Neural cell (in vitro differentiated cells): ENCODE data around the gene GXYLT2. TPM values are rescaled to one million over a fixed set of nuclear protein-coding genes. Genes with fewer than 3 reads are reported as not detected.

Experiments
- H2AFZ ChIP-seq: fragments of 200-600, 300-800 bp; sonication (generic), shearing (Covaris generic); 2 replicates; pipeline ENCODE4 v1.6.0; 2014; ENCODE audit warnings: low read depth, mild to moderate bottlenecking, antibody characterized with exemption, low read length, moderate library complexity
- H3F3A ChIP-seq: fragments of 200-600 bp; shearing (Covaris generic); 2 replicates; pipeline ENCODE4 v1.6.1; 2016; ENCODE audit warnings: mild to moderate bottlenecking, moderate library complexity, mixed read lengths, antibody characterized with exemption, low read length; ENCODE audit not compliant: insufficient read depth, poor library complexity, severe bottlenecking
- H3K27ac ChIP-seq: fragments of 200-600, 300-800 bp; sonication (generic), shearing (Covaris generic); 2 replicates; pipeline ENCODE4 v1.5.1; 2014; ENCODE audit warnings: mild to moderate bottlenecking, low read length, moderate library complexity
- H3K27me3 ChIP-seq: fragments of 300-800, 200-600 bp; sonication (generic), shearing (Covaris generic); 2 replicates; pipeline ENCODE4 v1.6.0; 2014; ENCODE audit warnings: mild to moderate bottlenecking, low read depth, low read length, moderate library complexity; ENCODE audit not compliant: insufficient read depth
- H3K36me3 ChIP-seq: fragments of 300-800, 200-600 bp; sonication (generic), shearing (Covaris generic); 2 replicates; pipeline ENCODE4 v1.5.1; 2014; ENCODE audit warnings: mild to moderate bottlenecking, antibody characterized with exemption, low read length, moderate library complexity; ENCODE audit not compliant: insufficient read depth
- H3K4me2 ChIP-seq: fragments of 300-800, 200-600 bp; sonication (generic), shearing (Covaris generic); 2 replicates; pipeline ENCODE4 v1.6.0; 2014; ENCODE audit warnings: mild to moderate bottlenecking, low read length
- H3K4me3 ChIP-seq: fragments of 300-800, 200-600 bp; sonication (generic), shearing (Covaris generic); 2 replicates; pipeline ENCODE4 v1.5.1; 2014; ENCODE audit warnings: mild to moderate bottlenecking, low read length, moderate library complexity
- H3K79me2 ChIP-seq: fragments of 200-600 bp; shearing (Covaris generic); replicated peaks from 2 replicates; pipeline ENCODE4 v1.6.0; 2014; ENCODE audit warnings: mild to moderate bottlenecking, low read length, moderate library complexity; ENCODE audit not compliant: insufficient read depth
- H3K9ac ChIP-seq: fragments of 300-800, 200-600 bp; sonication (generic), shearing (Covaris generic); 2 replicates; pipeline ENCODE4 v1.6.1; 2016; ENCODE audit warnings: mild to moderate bottlenecking, low read length, mixed read lengths
- H3K9me2 ChIP-seq: fragments of 200-600 bp; shearing (Covaris generic); 2 replicates; pipeline ENCODE4 v1.6.1; 2016; ENCODE audit warnings: mild to moderate bottlenecking, low read length, mixed read lengths; ENCODE audit not compliant: insufficient read depth
- H3K9me3 ChIP-seq: fragments of 200-600, 300-800 bp; sonication (generic), shearing (Covaris generic); 2 replicates; pipeline ENCODE4 v1.6.1; 2016; ENCODE audit warnings: mild to moderate bottlenecking, mixed run types, low read length, moderate library complexity, mixed read lengths
- H4K20me1 ChIP-seq: fragments of 200-600 bp; shearing (Covaris generic); 2 replicates; pipeline ENCODE4 v1.6.1; 2016; ENCODE audit warnings: mild to moderate bottlenecking, mixed run types; ENCODE audit not compliant: insufficient read depth
- CTCF ChIP-seq: fragments of 450-650 bp; IDR thresholded peaks from 2 replicates; pipeline ENCODE4 v1.5.1; 2014; ENCODE audit warnings: antibody characterized with exemption, mild to moderate bottlenecking, moderate library complexity; ENCODE audit not compliant: poor library complexity, severe bottlenecking
- EP300 ChIP-seq: fragments of 450-650 bp; conservative IDR thresholded peaks from 2 replicates; pipeline ENCODE4 v1.6.1; 2014; ENCODE audit warnings: antibody characterized with exemption, mild to moderate bottlenecking, moderate library complexity; ENCODE audit not compliant: poor library complexity, severe bottlenecking
- EZH2 ChIP-seq: fragments of 200-600, 300-800 bp; shearing (Covaris generic), sonication (generic); IDR thresholded peaks from 2 replicates; pipeline ENCODE4 v1.6.1; 2014; ENCODE audit warnings: antibody characterized with exemption, low read length, borderline replicate concordance, mild to moderate bottlenecking; ENCODE audit not compliant: insufficient read depth, poor library complexity, severe bottlenecking
- MXI1 ChIP-seq: fragments of 450-650 bp; conservative IDR thresholded peaks from 2 replicates; pipeline ENCODE4 v1.6.1; 2014; ENCODE audit warnings: antibody characterized with exemption, mild to moderate bottlenecking; ENCODE audit not compliant: poor library complexity, severe bottlenecking
- POLR2AphosphoS5 ChIP-seq: IDR thresholded peaks from 2 replicates; pipeline ENCODE4 v1.6.1; 2012
- RAD21 ChIP-seq: fragments of 450-650 bp; conservative IDR thresholded peaks from 2 replicates; pipeline ENCODE4 v1.6.1; 2014; ENCODE audit warnings: antibody characterized with exemption, mild to moderate bottlenecking, moderate library complexity
- SMC3 ChIP-seq: fragments of 450-650 bp; conservative IDR thresholded peaks from 2 replicates; pipeline ENCODE4 v1.6.1; 2014; ENCODE audit warnings: antibody characterized with exemption, mild to moderate bottlenecking, moderate library complexity; ENCODE audit not compliant: poor library complexity
- TAF1 ChIP-seq: IDR thresholded peaks from 2 replicates; pipeline ENCODE4 v1.6.1; 2012; ENCODE audit warnings: low read depth
- polyA plus RNA-seq: library from polyadenylated mRNA; depleted of rRNA; stranded (reverse); fragments of >200 nt; gene quantifications from 2 replicates; pipeline ENCODE4 v1.2.3, GENCODE V29; 2014
- TF ChIP-seq, protein P1 (sequence below): IDR thresholded peaks from 2 replicates; pipeline ENCODE4 v1.6.1; 2012; ENCODE audit warnings: borderline replicate concordance

Gene GXYLT2
- polyA plus RNA-seq, 1 donor from 2014 or later: 0.48 TPM

DNA sequence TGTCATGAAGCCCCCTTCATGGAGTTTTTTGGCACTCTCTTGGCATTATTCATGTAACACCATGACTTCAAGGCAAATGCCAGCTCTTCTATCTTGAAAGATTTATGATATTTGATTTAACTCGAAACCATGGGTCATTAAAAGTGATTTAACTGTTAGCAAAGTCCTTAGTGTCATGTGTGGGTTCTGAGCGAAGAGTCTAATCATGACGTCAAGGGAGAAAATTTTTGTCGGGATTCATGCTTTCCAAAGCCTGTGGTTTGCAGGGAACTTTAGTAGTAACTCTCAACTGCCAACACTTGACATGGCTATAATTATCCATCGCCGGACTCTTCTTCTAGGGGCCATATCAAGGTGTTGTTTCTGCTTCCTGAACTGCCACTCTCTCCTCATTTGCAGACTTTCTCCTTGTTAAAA, 11.5 kb downstream of the GXYLT2 start:
- no peaks in the 10 kb centered on the region for H3K79me2 ChIP-seq

DNA sequence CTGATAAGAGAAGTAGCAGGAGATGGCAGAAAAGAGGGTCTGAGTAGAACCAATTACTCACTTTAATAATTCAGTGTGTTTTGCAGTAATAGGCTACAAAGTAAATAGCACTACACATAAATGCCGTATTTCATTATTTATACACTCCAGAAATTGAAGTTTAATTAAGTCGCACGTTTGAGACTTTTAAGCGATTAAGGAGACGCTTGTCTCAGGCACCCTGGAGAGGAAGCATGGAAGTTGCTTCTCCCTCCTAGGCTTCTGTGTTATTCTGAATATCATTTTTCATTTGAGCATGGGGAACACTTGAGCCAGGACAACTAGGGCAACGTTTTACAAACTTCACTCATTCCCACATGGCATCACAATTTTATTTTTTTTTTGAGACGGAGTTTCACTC, 12.2 kb downstream of the GXYLT2 start:
- Histone ChIP-seq H3K9me3 (no peaks in the 10 kb centered on the region), H3K4me2 (no peak overlapping the region)

More for the DNA sequence above, 11.5 kb downstream of the GXYLT2 start:
- Histone ChIP-seq H3K4me3 (no peak overlapping the region), H3F3A (no peaks in the 10 kb centered on the region), H3K27me3 (no peaks in the 10 kb centered on the region), H4K20me1 (no peaks in the 10 kb centered on the region), H3K9me2 (no peaks in the 10 kb centered on the region), H3K9me3 (no peaks in the 10 kb centered on the region), H3K36me3 (no peaks in the 10 kb centered on the region), H3K4me2 (no peak overlapping the region), H2AFZ (no peak overlapping the region), H3K9ac (no peak overlapping the region), H3K27ac (no peak overlapping the region)
- TF ChIP-seq CTCF: no peak
- no peak for TF ChIP-seq EP300
- TF ChIP-seq RAD21: no peak
- no peak for TF ChIP-seq TAF1
- no peak for TF ChIP-seq EZH2
- TF ChIP-seq, protein P1, sequence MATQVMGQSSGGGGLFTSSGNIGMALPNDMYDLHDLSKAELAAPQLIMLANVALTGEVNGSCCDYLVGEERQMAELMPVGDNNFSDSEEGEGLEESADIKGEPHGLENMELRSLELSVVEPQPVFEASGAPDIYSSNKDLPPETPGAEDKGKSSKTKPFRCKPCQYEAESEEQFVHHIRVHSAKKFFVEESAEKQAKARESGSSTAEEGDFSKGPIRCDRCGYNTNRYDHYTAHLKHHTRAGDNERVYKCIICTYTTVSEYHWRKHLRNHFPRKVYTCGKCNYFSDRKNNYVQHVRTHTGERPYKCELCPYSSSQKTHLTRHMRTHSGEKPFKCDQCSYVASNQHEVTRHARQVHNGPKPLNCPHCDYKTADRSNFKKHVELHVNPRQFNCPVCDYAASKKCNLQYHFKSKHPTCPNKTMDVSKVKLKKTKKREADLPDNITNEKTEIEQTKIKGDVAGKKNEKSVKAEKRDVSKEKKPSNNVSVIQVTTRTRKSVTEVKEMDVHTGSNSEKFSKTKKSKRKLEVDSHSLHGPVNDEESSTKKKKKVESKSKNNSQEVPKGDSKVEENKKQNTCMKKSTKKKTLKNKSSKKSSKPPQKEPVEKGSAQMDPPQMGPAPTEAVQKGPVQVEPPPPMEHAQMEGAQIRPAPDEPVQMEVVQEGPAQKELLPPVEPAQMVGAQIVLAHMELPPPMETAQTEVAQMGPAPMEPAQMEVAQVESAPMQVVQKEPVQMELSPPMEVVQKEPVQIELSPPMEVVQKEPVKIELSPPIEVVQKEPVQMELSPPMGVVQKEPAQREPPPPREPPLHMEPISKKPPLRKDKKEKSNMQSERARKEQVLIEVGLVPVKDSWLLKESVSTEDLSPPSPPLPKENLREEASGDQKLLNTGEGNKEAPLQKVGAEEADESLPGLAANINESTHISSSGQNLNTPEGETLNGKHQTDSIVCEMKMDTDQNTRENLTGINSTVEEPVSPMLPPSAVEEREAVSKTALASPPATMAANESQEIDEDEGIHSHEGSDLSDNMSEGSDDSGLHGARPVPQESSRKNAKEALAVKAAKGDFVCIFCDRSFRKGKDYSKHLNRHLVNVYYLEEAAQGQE: no peak
- no peak for TF ChIP-seq SMC3
- no peak for TF ChIP-seq MXI1
- no peak for TF ChIP-seq POLR2AphosphoS5

More for the DNA sequence above, 12.2 kb downstream of the GXYLT2 start:
- Histone ChIP-seq H2AFZ (no peak overlapping the region), H3K27ac (no peak overlapping the region), H3K9ac (no peak overlapping the region), H3K9me2 (no peaks in the 10 kb centered on the region), H3K79me2 (no peaks in the 10 kb centered on the region), H4K20me1 (no peaks in the 10 kb centered on the region), H3K4me3 (no peak overlapping the region), H3F3A (no peaks in the 10 kb centered on the region), H3K36me3 (no peaks in the 10 kb centered on the region), H3K27me3 (no peaks in the 10 kb centered on the region)
- TF ChIP-seq SMC3: no peak
- TF ChIP-seq RAD21: no peak
- TF ChIP-seq POLR2AphosphoS5: no peak
- TF ChIP-seq TAF1: no peak
- no peak for TF ChIP-seq MXI1
- TF ChIP-seq EZH2: no peak
